GM12892 (cell line): ENCODE data around the gene PCDH8.

Experiments used
- DNase-seq: peaks from one replicate; pipeline ENCODE4 v3.0.0; 2011; ENCODE audit not compliant: insufficient read length
- FAIRE-seq: peaks from 2 replicates; lab custom pipeline; 2011; peaks lifted over from hg19 to GRCh38; lab: Jason Lieb, UNC
- POLR2A ChIP-seq: IDR thresholded peaks from 2 replicates; pipeline ENCODE4 v1.6.1; 2011; ENCODE audit warnings: low read depth, low read length, control low read depth
- POLR2AphosphoS5 ChIP-seq: IDR thresholded peaks from 2 replicates; pipeline ENCODE4 v1.6.1; 2011; ENCODE audit warnings: low read depth, low read length, control low read depth
- TAF1 ChIP-seq: IDR thresholded peaks from 2 replicates; pipeline ENCODE4 v1.6.1; 2011; ENCODE audit warnings: low read depth, mild to moderate bottlenecking, control low read depth, low read length, borderline replicate concordance

Gene PCDH8

DNA sequence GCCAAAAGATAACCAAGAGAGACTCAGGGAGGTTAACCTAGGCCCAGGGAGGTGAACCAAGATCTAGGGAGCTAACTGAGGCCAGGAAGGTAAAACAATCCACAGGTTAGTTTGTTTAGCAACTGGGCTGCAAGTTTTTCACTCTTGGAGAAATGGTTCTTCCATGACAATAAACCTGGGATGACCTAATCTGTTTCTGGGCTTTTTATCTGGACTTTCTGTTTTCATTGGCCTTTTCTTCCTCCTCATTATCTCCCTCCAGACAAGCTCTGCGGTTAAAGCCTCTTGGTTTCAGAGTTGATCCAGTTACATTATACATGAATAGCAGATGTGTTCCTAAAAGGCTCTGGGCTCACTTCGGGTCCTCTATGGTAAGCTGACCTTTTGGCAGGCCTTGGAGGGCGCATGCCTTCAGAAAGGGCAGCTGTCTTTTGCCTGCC, 44.2 kb downstream of the PCDH8 start:
- FAIRE-seq (no peak), DNase-seq (no peak)
- TF ChIP-seq POLR2AphosphoS5 (no peak), TAF1 (no peak), POLR2A (no peak)

DNA sequence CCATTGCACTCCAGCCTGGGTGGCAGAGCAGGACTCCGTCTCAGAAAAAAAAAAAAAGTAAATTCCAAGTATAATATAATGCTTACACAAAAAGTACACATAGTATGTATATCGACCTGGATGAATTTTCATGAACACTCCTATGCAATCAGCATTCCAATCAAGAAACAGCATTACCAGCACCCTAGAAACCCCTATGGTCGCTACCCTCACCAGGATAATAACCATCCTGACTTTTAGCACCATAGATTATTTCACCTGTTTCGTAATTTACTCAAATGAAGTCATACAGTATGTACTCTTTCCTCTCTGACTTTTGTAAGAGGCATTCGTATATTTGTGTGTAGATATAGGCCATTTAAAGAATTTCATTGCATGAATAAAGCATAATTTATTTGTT, 47.6 kb downstream of the PCDH8 start:
- TF ChIP-seq POLR2AphosphoS5, result no peak
- no peak for TF ChIP-seq TAF1
- TF ChIP-seq POLR2A, result no peak
- no peak for FAIRE-seq
- no peak for DNase-seq

DNA sequence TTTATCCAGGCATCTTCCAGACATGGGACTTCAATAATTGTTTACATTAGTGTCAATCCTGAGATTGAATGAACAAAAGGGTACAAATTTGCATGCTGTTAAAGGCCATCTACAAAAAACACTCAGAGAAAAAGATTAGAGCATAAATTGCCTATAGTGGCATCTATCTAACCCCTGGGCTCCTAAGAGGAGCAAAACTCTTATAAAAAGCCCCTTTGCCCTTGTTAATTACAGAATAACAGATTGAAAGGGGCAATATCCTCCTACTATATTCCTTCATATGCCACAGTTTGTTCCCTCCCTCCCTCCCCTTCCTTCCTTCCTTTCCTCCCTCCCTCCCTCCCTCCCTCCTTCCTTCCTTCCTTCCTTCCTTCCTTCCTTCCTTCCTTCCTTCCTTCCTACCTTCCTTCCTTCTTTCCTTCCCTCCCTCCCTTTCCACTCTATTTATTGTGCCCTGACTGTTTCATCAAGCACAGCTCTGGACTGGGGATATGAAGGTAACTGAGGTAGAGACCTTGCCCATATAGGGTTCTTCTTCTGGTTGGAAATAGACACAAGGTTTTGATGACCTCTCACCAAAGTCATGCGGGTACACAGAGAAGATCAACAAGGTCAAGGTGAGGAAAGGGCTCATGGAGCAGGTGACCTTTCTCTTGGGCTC, 49.5 kb downstream of the PCDH8 start:
- TF ChIP-seq POLR2A (no peak), TAF1 (no peak), POLR2AphosphoS5 (no peak)
- DNase-seq (no peak), FAIRE-seq (no peak)

DNA sequence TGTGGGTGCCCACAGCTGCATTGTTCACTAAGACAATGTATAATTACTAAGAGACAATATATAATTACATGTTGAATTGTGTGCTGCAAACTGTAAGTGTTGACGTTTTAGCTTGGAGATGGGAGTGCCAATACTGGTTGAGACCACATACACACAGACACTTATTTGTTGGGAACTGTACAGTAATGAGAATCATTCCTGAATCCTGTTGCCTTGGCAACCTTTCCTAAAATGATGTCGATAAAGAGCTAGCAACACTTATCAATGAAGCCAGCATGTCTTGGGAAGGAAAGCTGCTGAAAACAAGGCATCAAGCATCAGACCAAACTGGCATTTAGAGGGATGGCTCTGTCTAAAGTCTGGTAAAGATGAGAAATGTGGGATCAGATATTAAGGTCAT, 51.3 kb downstream of the PCDH8 start:
- DNase-seq (no peak), FAIRE-seq (no peak)
- TF ChIP-seq TAF1, result no peak
- no peak for TF ChIP-seq POLR2AphosphoS5
- TF ChIP-seq POLR2A, result no peak

DNA sequence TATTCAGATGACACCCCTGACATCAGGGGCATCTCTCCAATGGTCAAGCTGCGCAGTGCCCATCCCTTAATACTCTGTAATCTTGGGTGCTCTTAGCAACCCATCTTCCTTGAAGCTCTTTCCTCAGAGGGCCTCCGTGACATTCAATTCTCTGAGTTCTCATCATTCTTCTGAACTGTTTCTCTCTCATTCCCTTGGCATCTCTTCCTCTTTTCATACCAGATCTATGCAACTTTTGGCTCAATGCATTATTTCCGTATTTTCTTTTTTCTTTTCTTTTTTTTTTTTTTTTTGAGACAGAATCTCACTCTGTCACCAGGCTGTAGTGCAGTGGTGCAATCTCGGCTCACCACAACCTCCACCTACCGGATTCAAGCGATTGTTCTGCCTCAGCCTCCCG, 53.9 kb downstream of the PCDH8 start:
- no peak for TF ChIP-seq TAF1
- TF ChIP-seq POLR2AphosphoS5, result no peak
- TF ChIP-seq POLR2A, result no peak
- DNase-seq, result no peak
- no peak for FAIRE-seq

DNA sequence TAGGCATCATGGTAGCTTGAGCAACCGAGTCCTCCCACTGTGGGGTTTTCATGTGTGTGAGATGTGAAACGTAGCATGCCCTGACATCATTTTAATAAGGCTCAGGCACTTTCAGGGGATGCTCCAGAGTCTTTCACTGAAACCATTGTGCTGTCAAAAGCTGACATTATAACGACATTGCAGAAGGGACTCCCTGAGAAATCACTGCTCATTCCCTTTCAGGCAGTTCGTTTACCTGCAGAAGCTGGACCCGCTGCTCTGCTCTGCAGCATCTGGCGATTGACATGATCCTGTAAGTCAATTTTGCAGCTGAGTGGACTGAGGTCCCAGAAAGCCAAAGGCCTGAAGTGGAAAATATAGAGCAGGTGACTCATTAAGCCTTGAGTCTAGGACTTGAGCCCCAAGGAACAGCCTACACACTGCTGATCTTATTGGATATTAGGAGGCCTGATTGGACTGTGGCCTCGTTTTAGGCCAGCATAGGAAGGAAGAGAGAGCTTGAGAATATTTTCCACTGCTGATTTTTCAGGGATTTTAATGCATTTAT, 54.9 kb downstream of the PCDH8 start:
- FAIRE-seq (no peak), DNase-seq (no peak)
- TF ChIP-seq TAF1, result no peak
- no peak for TF ChIP-seq POLR2AphosphoS5
